Trophoblast cell (in vitro differentiated cells and primary cell): ENCODE results near the gene GRAMD2A. TPM values are rescaled to one million over a fixed set of nuclear protein-coding genes. Genes with fewer than 3 reads are reported as not detected.

Experiments used
- DNase-seq, 2 donors: peaks; one replicate each; pipeline ENCODE4 v3.0.0-alpha.2; 2016
- H2AFZ ChIP-seq: 2 replicates; pipeline ENCODE4 v1.6.1; 2013; ENCODE audit warnings: low read length, moderate library complexity, mild to moderate bottlenecking; ENCODE audit not compliant: insufficient read depth, poor library complexity
- H2AK5ac ChIP-seq: 2 replicates; pipeline ENCODE4 v1.6.1; 2013; ENCODE audit warnings: mild to moderate bottlenecking, low read length
- H2BK120ac ChIP-seq: 2 replicates; pipeline ENCODE4 v1.6.1; 2013; ENCODE audit warnings: low read length, mild to moderate bottlenecking, moderate library complexity; ENCODE audit not compliant: insufficient read depth, poor library complexity
- H2BK12ac ChIP-seq: 2 replicates; pipeline ENCODE4 v1.6.1; 2013; ENCODE audit warnings: mild to moderate bottlenecking, low read length, moderate library complexity
- H2BK5ac ChIP-seq: 2 replicates; pipeline ENCODE4 v1.6.1; 2013; ENCODE audit warnings: low read length, low read depth, moderate library complexity, mild to moderate bottlenecking; ENCODE audit not compliant: poor library complexity
- H3K14ac ChIP-seq: 2 replicates; pipeline ENCODE4 v1.6.1; 2013; ENCODE audit warnings: mild to moderate bottlenecking, low read length
- H3K18ac ChIP-seq: 2 replicates; pipeline ENCODE4 v1.6.1; 2013; ENCODE audit warnings: mild to moderate bottlenecking, low read length
- H3K23ac ChIP-seq: 2 replicates; pipeline ENCODE4 v1.6.1; 2013; ENCODE audit warnings: low read length
- H3K27ac ChIP-seq: 2 replicates; pipeline ENCODE4 v1.5.1; 2013; ENCODE audit warnings: low read depth, mild to moderate bottlenecking, inconsistent platforms, low read length, moderate library complexity
- H3K27me3 ChIP-seq: 2 replicates; pipeline ENCODE4 v1.6.1; 2013; ENCODE audit warnings: inconsistent platforms, mild to moderate bottlenecking, low read length, moderate library complexity; ENCODE audit not compliant: insufficient read depth
- H3K36me3 ChIP-seq, 2 experiments: 1 replicate in 1 of 2; 2 replicates in 1 of 2; pipeline ENCODE4 v1.6.1; 2013; ENCODE audit warnings: low read length in 2 of 2, mild to moderate bottlenecking in 2 of 2, moderate library complexity in 1 of 2; ENCODE audit not compliant: insufficient read depth in 2 of 2, control insufficient read depth in 1 of 2
- H3K4ac ChIP-seq: 2 replicates; pipeline ENCODE4 v1.6.1; 2013; ENCODE audit warnings: low read depth, mild to moderate bottlenecking, low read length, moderate library complexity
- H3K4me1 ChIP-seq, 2 experiments: 1 replicate in 1 of 2; 2 replicates in 1 of 2; pipeline ENCODE4 v1.6.1; 2013; ENCODE audit warnings: low read length in 2 of 2, mild to moderate bottlenecking in 2 of 2, moderate library complexity in 1 of 2; ENCODE audit not compliant: insufficient read depth in 2 of 2, control insufficient read depth in 1 of 2
- H3K4me2 ChIP-seq: 2 replicates; pipeline ENCODE4 v1.6.1; 2013; ENCODE audit warnings: inconsistent platforms, mild to moderate bottlenecking, low read length, moderate library complexity
- H3K4me3 ChIP-seq: 2 replicates; pipeline ENCODE4 v1.5.1; 2013; ENCODE audit warnings: mild to moderate bottlenecking, low read depth, low read length, inconsistent platforms
- H3K79me1 ChIP-seq: one replicate; pipeline ENCODE4 v1.6.1; 2013; ENCODE audit warnings: low read length
- H3K79me2 ChIP-seq: 2 replicates; pipeline ENCODE4 v1.6.1; 2013; ENCODE audit warnings: low read length, mild to moderate bottlenecking; ENCODE audit not compliant: control insufficient read depth, insufficient read depth, poor library complexity
- H3K9ac ChIP-seq: 2 replicates; pipeline ENCODE4 v1.6.1; 2013; ENCODE audit warnings: mild to moderate bottlenecking, low read length
- H3K9me3 ChIP-seq: 2 replicates; pipeline ENCODE4 v1.6.1; 2013; ENCODE audit warnings: low read depth, mild to moderate bottlenecking, control low read depth, inconsistent platforms, low read length; ENCODE audit not compliant: insufficient read depth
- H4K12ac ChIP-seq: 2 replicates; pipeline ENCODE4 v1.6.1; 2013; ENCODE audit warnings: low read depth, mild to moderate bottlenecking, low read length, moderate library complexity
- H4K8ac ChIP-seq: 2 replicates; pipeline ENCODE4 v1.6.1; 2013; ENCODE audit warnings: low read depth, mild to moderate bottlenecking, low read length, moderate library complexity
- H4K91ac ChIP-seq: one replicate; pipeline ENCODE4 v1.6.1; 2013; ENCODE audit warnings: low read depth, mild to moderate bottlenecking, low read length, moderate library complexity
- WGBS: extraction: QIAGEN DNeasy Blood & Tissue Kit; methylation state at CpG from one replicate; pipeline ENCODE4 v1.1.7; 2013; ENCODE audit warnings: missing lambda C conversion rate; ENCODE audit not compliant: insufficient read length, insufficient coverage; ENCODE audit errors: extremely low coverage; 5-methylcytosine and 5-hydroxymethylcytosine counted together
- polyA plus RNA-seq: library from polyadenylated mRNA; stranded (reverse); fragments of 200-250 nt; gene quantifications from 2 replicates; pipeline ENCODE4 v1.2.3, GENCODE V29; 2013

Gene GRAMD2A
- 11.9 and 13.4 TPM in 2 replicates for polyA plus RNA-seq

GRCh38 chr15:72197460-72198355, at the start of gene GRAMD2A:
Gene GRAMD2A, minus strand, starts transcription at chr15:72197787.
- H3K4me3 ChIP-seq: peak within 1 kb of the TSS; percentile 73
- peak within 1 kb of the TSS; percentile 15 for H2BK5ac ChIP-seq
- DNase-seq: peak; percentile 32 to 57
- H4K91ac ChIP-seq: peak within 1 kb of the TSS; percentile 45
- peaks cover 4 to 13% of the 10 kb centered on the region in 2 experiments for H3K4me1 ChIP-seq
- peak within 1 kb of the TSS; percentile 5 for H2AFZ ChIP-seq
- H3K79me2 ChIP-seq: peaks cover 2% of the 10 kb centered on the region
- peak within 1 kb of the TSS; percentile 20 for H2BK12ac ChIP-seq
- H2BK120ac ChIP-seq: peak within 1 kb of the TSS; percentile 21
- peak within 1 kb of the TSS; percentile 56 for H4K12ac ChIP-seq
- H3K14ac ChIP-seq: peak within 1 kb of the TSS; percentile 45
- no peak within 1 kb of the TSS for H3K4ac ChIP-seq
- H3K36me3 ChIP-seq: peaks cover 41 to 45% of the 10 kb centered on the region in 2 experiments
- peaks cover 6% of the 10 kb centered on the region for H3K79me1 ChIP-seq
- H3K4me2 ChIP-seq: peak within 1 kb of the TSS; percentile 75
- peak within 1 kb of the TSS; percentile 61 for H2AK5ac ChIP-seq
- H4K8ac ChIP-seq: peak within 1 kb of the TSS; percentile 61
- H3K9me3 ChIP-seq: peaks cover 2% of the 10 kb centered on the region
- H3K9ac ChIP-seq: peak within 1 kb of the TSS; percentile 30
- WGBS: no CpG with 5 or more reads among the region's 83 CpGs
- no peaks in the 10 kb centered on the region for H3K27me3 ChIP-seq
- H3K18ac ChIP-seq: peak within 1 kb of the TSS; percentile 33
- no peak within 1 kb of the TSS for H3K23ac ChIP-seq
- peak within 1 kb of the TSS; percentile 10 for H3K27ac ChIP-seq

GRCh38 chr15:72242775-72243370, 45.3 kb upstream of the GRAMD2A start:
- Histone ChIP-seq H3K4ac (no peak overlapping the region), H2BK12ac (no peak overlapping the region), H3K23ac (no peak overlapping the region), H4K8ac (no peak overlapping the region), H2BK120ac (no peak overlapping the region), H4K91ac (no peak overlapping the region), H3K14ac (no peak overlapping the region), H3K4me2 (no peak overlapping the region), H3K79me1 (peaks cover 2% of the 10 kb centered on the region), H3K9me3 (no peaks in the 10 kb centered on the region), H3K4me3 (no peak overlapping the region), H3K27ac (no peak overlapping the region), H3K36me3 (peaks cover 7 to 24% of the 10 kb centered on the region in 2 experiments), H3K27me3 (no peaks in the 10 kb centered on the region), H3K4me1 (peaks cover 0 to 1% of the 10 kb centered on the region in 2 experiments), H2AFZ (no peak overlapping the region), H3K9ac (no peak overlapping the region), H2AK5ac (no peak overlapping the region), H3K79me2 (no peaks in the 10 kb centered on the region), H4K12ac (no peak overlapping the region), H2BK5ac (no peak overlapping the region), H3K18ac (no peak overlapping the region)
- no CpG with 5 or more reads among the region's 2 CpGs for WGBS
- DNase-seq: no peak

GRCh38 chr15:72239652-72240051, 42.1 kb upstream of the GRAMD2A start:
- Histone ChIP-seq H2BK5ac (no peak overlapping the region), H4K12ac (no peak overlapping the region), H3K4me2 (no peak overlapping the region), H3K79me1 (peaks cover 11% of the 10 kb centered on the region), H3K4me1 (peaks cover 8 to 10% of the 10 kb centered on the region in 2 experiments), H3K23ac (no peak overlapping the region), H3K27me3 (no peaks in the 10 kb centered on the region), H4K8ac (no peak overlapping the region), H3K36me3 (peaks cover 7 to 22% of the 10 kb centered on the region in 2 experiments), H3K9me3 (no peaks in the 10 kb centered on the region), H4K91ac (no peak overlapping the region), H3K9ac (no peak overlapping the region), H3K4me3 (no peak overlapping the region), H2BK120ac (no peak overlapping the region), H2AK5ac (no peak overlapping the region), H3K79me2 (no peaks in the 10 kb centered on the region), H2BK12ac (no peak overlapping the region), H3K14ac (no peak overlapping the region), H3K27ac (no peak overlapping the region), H3K18ac (no peak overlapping the region), H2AFZ (no peak overlapping the region), H3K4ac (no peak overlapping the region)
- DNase-seq: no peak

GRCh38 chr15:72238586-72238985, 41.0 kb upstream of the GRAMD2A start:
- Histone ChIP-seq H3K36me3 (peaks cover 7 to 18% of the 10 kb centered on the region in 2 experiments), H2BK5ac (no peak overlapping the region)

More at GRCh38 chr15:72238586-72238985, 41.0 kb upstream of the GRAMD2A start:
- Histone ChIP-seq H3K4me1 (peaks cover 8 to 10% of the 10 kb centered on the region in 2 experiments), H4K91ac (no peak overlapping the region), H3K14ac (no peak overlapping the region), H3K79me1 (peaks cover 11% of the 10 kb centered on the region), H2AFZ (no peak overlapping the region), H3K4me3 (no peak overlapping the region), H3K23ac (no peak overlapping the region), H3K4me2 (no peak overlapping the region), H3K27me3 (no peaks in the 10 kb centered on the region), H3K27ac (no peak overlapping the region), H3K9me3 (no peaks in the 10 kb centered on the region), H3K4ac (no peak overlapping the region), H3K18ac (no peak overlapping the region), H4K8ac (no peak overlapping the region), H2BK12ac (no peak overlapping the region), H3K79me2 (no peaks in the 10 kb centered on the region), H4K12ac (no peak overlapping the region), H3K9ac (no peak overlapping the region), H2BK120ac (no peak overlapping the region), H2AK5ac (no peak overlapping the region)
- DNase-seq: peak in 1 of 2 donors; percentile 2
- no CpG with 5 or more reads among the region's 3 CpGs for WGBS
